GM21367 (cell line): ENCODE measurements around the gene BEAN1.

ENCODE experiments used
- ATAC-seq: cut with Tn5 transposase; IDR thresholded peaks from one replicate; pipeline ENCODE4 v1.9.1; 2021; ENCODE audit not compliant: unreplicated experiment

The BEAN1 gene

GRCh38 chr16:66418165-66418962, 8.7 kb upstream of the BEAN1 start:
- ATAC-seq = no peak

- ATAC-seq = no peak
Measured at GRCh38 chr16:66419527-66419926, 7.6 kb upstream of the BEAN1 start.

- no peak for ATAC-seq
Measured at GRCh38 chr16:66420396-66420795, 6.7 kb upstream of the BEAN1 start.

DNA sequence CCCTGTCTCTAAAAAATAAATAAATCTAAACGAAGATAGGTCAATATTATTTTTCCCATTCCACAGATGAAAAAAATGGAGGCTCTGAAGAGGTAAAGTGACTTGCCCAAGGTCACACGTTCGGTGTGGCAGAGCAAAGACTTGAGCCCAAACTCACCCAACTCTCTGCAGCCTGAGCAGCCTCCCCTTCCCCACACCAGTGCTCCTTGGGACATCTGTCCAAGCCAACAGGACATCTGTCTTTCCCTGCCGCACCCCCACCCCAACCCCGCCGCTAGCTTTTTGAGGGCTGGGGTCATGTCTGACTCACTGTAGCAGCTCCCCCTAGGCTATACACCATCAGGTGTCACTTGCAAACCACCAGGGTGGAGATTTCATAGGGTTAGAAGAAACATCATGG, 5.2 kb upstream of the BEAN1 start:
- ATAC-seq = no peak

- ATAC-seq = no peak
Measured at GRCh38 chr16:66422366-66422765, 4.7 kb upstream of the BEAN1 start.

DNA sequence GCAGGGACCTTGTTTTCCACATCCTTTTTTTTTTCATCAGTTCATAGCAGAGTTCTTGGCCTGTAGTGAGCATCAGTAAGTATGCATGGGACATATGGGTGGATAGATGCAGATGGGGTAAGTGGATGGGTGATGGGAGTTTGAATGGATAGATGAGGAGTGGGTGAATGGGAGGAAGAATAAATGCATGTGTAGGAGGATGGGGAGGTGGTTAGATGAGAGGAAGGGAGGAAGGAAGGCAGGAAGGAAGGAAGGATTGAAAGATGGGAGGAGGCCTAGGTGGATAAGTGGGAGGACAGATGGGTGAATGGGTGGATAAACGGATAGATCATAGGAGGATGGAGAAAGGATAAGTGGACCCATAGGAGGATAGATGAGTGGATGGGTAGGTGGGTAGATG, 3.9 kb upstream of the BEAN1 start:
- ATAC-seq = no peak

GRCh38 chr16:66425651-66426050, 1.4 kb upstream of the BEAN1 start:
- no peak for ATAC-seq

GRCh38 chr16:66426112-66427035, 721 bp upstream of the BEAN1 start:
- no peak for ATAC-seq

- ATAC-seq = no peak
Measured at GRCh38 chr16:66427871-66428681, 981 bp downstream of the BEAN1 start.

DNA sequence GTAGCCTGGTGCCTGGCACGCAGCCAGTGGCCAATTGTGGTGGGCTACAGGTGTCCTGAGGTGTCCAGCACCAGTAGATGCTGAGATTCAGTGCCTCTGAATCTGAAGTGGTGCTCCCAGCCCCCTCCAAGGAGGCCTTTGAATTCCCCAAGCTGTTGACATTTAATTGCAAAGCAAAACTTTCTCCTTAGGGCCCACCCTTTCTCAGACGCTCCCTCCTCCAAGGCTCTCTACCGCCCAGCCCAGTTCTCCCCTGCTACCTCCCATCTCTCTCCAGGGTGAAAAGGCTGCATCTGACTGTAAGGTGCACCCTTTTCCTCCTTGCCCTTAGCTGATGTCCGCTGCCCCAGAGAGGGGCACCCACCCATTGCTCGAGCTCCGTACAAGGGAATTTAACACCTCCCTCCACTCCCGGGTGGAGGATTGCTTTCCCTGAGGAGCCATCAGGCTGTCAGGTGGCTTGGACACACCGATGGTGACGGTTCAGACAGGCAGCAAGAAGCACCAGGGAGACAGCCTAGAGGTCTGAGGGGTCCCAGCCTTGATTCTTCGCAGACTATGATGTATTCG, 1.7 kb downstream of the BEAN1 start:
- no peak for ATAC-seq

- no peak for ATAC-seq
Measured at GRCh38 chr16:66429290-66429962, 2.3 kb downstream of the BEAN1 start.

GRCh38 chr16:66430214-66430613, 3.1 kb downstream of the BEAN1 start:
- no peak for ATAC-seq

- ATAC-seq = no peak
Measured at GRCh38 chr16:66431760-66432159, 4.7 kb downstream of the BEAN1 start.

- no peak for ATAC-seq
Measured at GRCh38 chr16:66432429-66432828, 5.3 kb downstream of the BEAN1 start.

GRCh38 chr16:66434619-66435430, 7.7 kb downstream of the BEAN1 start:
- ATAC-seq = no peak

DNA sequence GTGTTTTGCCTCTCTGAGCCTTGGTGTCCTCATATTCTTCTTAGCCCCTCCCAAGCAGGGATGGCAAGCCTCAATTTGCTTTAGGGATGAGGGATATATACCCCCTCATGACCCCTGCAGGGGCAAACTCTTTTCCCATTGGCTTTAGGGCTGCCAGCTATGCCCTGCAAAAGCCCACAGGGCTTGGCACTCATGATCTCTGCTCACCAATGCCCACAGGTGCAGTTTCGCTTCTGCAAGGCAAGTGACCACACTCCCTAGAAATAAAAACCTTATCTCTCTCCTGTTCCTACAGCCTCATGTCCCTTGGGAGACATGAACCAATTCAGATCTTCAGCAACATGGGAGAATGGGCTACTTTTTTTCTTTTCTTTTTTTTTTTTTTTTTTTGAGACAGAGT, 8.8 kb downstream of the BEAN1 start:
- ATAC-seq = no peak

GRCh38 chr16:66437391-66437945, 10.4 kb downstream of the BEAN1 start:
- ATAC-seq = no peak

DNA sequence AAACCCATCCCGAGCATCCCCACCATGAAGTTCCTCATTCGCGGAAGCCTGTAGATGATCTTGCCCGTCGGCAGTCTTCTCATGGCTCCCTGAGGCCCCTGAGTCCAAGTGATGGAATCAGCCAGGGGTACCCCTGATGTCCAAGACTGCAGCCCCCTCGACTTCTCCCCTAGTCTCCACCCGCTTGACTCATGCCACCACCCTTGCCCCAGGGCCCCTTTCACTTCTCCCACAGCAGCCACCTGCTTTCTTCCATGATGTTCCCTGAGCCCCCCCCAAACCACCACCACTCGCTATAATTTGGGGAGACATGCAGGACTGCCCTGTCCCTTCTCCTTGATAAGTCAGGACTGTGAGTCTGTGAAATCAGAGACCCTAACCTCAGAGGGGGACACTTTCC, 11.4 kb downstream of the BEAN1 start:
- ATAC-seq = no peak

GRCh38 chr16:66439051-66439730, 12.1 kb downstream of the BEAN1 start:
- no peak for ATAC-seq
